ENCODE results near the gene OPCML.

The OPCML gene

GRCh38 chr11:133509924-133510697, 22.2 kb downstream of the OPCML start:
- in situ Hi-C loops (cut with MboI; ENCODE audit: low sequenced_read_pairs, unreplicated experiment) = no loop called here
- TF ChIP-seq CTCF (IDR thresholded peaks at IDR 0.05; ENCODE audit: borderline replicate concordance, control extremely low read depth, extremely low read depth, insufficient read depth, missing control alignments) = no peak
- no peak for DNase-seq (ENCODE audit: low spot score)

GRCh38 chr11:133508468-133508867, 23.8 kb downstream of the OPCML start:
- DNase-seq (ENCODE audit: low spot score) = no peak
- in situ Hi-C loops (cut with MboI; ENCODE audit: low sequenced_read_pairs, unreplicated experiment) = no loop called here
- no peak for TF ChIP-seq CTCF (IDR thresholded peaks at IDR 0.05; ENCODE audit: borderline replicate concordance, control extremely low read depth, extremely low read depth, insufficient read depth, missing control alignments)

- in situ Hi-C loops (cut with MboI; ENCODE audit: low sequenced_read_pairs, unreplicated experiment) = no loop called here
- no peak for DNase-seq (ENCODE audit: low spot score)
- no peak for TF ChIP-seq CTCF (IDR thresholded peaks at IDR 0.05; ENCODE audit: borderline replicate concordance, control extremely low read depth, extremely low read depth, insufficient read depth, missing control alignments)
These were observed 25.1 kb downstream of the OPCML start for GRCh38 chr11:133507185-133507584.

- TF ChIP-seq CTCF (IDR thresholded peaks at IDR 0.05; ENCODE audit: borderline replicate concordance, control extremely low read depth, extremely low read depth, insufficient read depth, missing control alignments) = no peak
- in situ Hi-C loops (cut with MboI; ENCODE audit: low sequenced_read_pairs, unreplicated experiment) = no loop called here
- no peak for DNase-seq (ENCODE audit: low spot score)
These were observed 25.7 kb downstream of the OPCML start for GRCh38 chr11:133506551-133507094.

GRCh38 chr11:133506023-133506422, 26.3 kb downstream of the OPCML start:
- in situ Hi-C loops (cut with MboI; ENCODE audit: low sequenced_read_pairs, unreplicated experiment) = no loop called here
- DNase-seq (ENCODE audit: low spot score) = peak; percentile 40
- TF ChIP-seq CTCF (IDR thresholded peaks at IDR 0.05; ENCODE audit: borderline replicate concordance, control extremely low read depth, extremely low read depth, insufficient read depth, missing control alignments) = no peak

- no peak for DNase-seq (ENCODE audit: low spot score)
- in situ Hi-C loops (cut with MboI; ENCODE audit: low sequenced_read_pairs, unreplicated experiment) = no loop called here
- TF ChIP-seq CTCF (IDR thresholded peaks at IDR 0.05; ENCODE audit: borderline replicate concordance, control extremely low read depth, extremely low read depth, insufficient read depth, missing control alignments) = no peak
These were observed 27.4 kb downstream of the OPCML start for GRCh38 chr11:133504906-133505305.
